HG02981 (cell line): ENCODE results near the gene SLC28A3.

Source experiments
- ATAC-seq: cut with Tn5 transposase; IDR thresholded peaks from one replicate; pipeline ENCODE4 v1.9.1; 2021; ENCODE audit warnings: mild to moderate bottlenecking, moderate library complexity; ENCODE audit not compliant: unreplicated experiment

Gene SLC28A3

GRCh38 chr9:84343111-84343521 lies 2.6 kb upstream of the SLC28A3 start:
- ATAC-seq: no peak

- no peak for ATAC-seq
These were observed 596 bp downstream of the SLC28A3 start for GRCh38 chr9:84339962-84340361.

- no peak for ATAC-seq
These were observed 1.1 kb downstream of the SLC28A3 start for GRCh38 chr9:84339503-84339902.

- ATAC-seq: no peak
These were observed 1.8 kb downstream of the SLC28A3 start for GRCh38 chr9:84338792-84339191.

GRCh38 chr9:84337252-84337651 lies 3.3 kb downstream of the SLC28A3 start:
- ATAC-seq: no peak

GRCh38 chr9:84331119-84331809 lies 9.3 kb downstream of the SLC28A3 start:
- ATAC-seq: no peak

- no peak for ATAC-seq
These were observed 10.3 kb downstream of the SLC28A3 start for GRCh38 chr9:84330246-84330645.

GRCh38 chr9:84327184-84327583 lies 13.4 kb downstream of the SLC28A3 start:
- no peak for ATAC-seq

- ATAC-seq: no peak
These were observed 15.1 kb downstream of the SLC28A3 start for GRCh38 chr9:84325347-84325973.

- no peak for ATAC-seq
These were observed 15.7 kb downstream of the SLC28A3 start for GRCh38 chr9:84324811-84325210.

- no peak for ATAC-seq
These were observed 16.7 kb downstream of the SLC28A3 start for GRCh38 chr9:84323858-84324257.

- ATAC-seq: no peak
These were observed 17.7 kb downstream of the SLC28A3 start for GRCh38 chr9:84322828-84323227.

GRCh38 chr9:84320231-84320630 lies 20.3 kb downstream of the SLC28A3 start:
- no peak for ATAC-seq

GRCh38 chr9:84319632-84320031 lies 20.9 kb downstream of the SLC28A3 start:
- no peak for ATAC-seq

- ATAC-seq: no peak
These were observed 21.6 kb downstream of the SLC28A3 start for GRCh38 chr9:84318981-84319380.

GRCh38 chr9:84317563-84317962 lies 23.0 kb downstream of the SLC28A3 start:
- ATAC-seq: no peak

GRCh38 chr9:84315278-84315877 lies 25.2 kb downstream of the SLC28A3 start:
- peak; percentile 51 for ATAC-seq

- no peak for ATAC-seq
These were observed 26.3 kb downstream of the SLC28A3 start for GRCh38 chr9:84314306-84314705.

- no peak for ATAC-seq
These were observed 29.7 kb downstream of the SLC28A3 start for GRCh38 chr9:84310883-84311282.

GRCh38 chr9:84305497-84306131 lies 34.9 kb downstream of the SLC28A3 start:
- ATAC-seq: no peak

GRCh38 chr9:84304166-84304565 lies 36.4 kb downstream of the SLC28A3 start:
- no peak for ATAC-seq

GRCh38 chr9:84303061-84303460 lies 37.5 kb downstream of the SLC28A3 start:
- no peak for ATAC-seq
